Activated naive CD4-positive, alpha-beta T cell treated with Interleukin-2 at 50 U/mL for 16 hours (primary cell): Measurements from ENCODE around the gene CTNND2.
"Not testable (repeated sequence)": the region's sequence is repeated elsewhere in the genome, so short reads cannot be mapped to it uniquely, and the experiment has no call there.

Source experiments
- DNase-seq: peaks from one replicate; pipeline ENCODE4 v3.0.0-alpha.2; 2020

CTNND2 gene

DNA sequence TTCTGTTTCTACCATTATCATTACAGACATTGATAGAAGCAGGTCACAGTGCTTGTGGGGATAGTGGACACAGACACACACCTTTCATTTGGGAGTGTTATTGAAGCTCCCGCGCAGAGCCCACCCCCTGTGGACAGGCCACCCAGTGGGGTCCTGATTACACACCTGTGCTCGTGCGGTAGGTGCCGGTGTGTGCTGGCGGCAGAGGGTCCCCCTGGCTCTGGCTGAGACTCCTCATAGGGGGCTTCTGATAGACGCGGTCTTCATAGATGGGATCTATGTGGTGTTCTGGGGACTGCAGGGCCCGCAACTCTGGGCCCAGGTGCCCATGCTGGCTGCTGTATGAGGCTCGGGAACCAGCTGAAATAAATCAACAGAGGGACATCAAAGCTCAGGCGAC lies 539.7 kb downstream of the CTNND2 start:
- no peak for DNase-seq

DNA sequence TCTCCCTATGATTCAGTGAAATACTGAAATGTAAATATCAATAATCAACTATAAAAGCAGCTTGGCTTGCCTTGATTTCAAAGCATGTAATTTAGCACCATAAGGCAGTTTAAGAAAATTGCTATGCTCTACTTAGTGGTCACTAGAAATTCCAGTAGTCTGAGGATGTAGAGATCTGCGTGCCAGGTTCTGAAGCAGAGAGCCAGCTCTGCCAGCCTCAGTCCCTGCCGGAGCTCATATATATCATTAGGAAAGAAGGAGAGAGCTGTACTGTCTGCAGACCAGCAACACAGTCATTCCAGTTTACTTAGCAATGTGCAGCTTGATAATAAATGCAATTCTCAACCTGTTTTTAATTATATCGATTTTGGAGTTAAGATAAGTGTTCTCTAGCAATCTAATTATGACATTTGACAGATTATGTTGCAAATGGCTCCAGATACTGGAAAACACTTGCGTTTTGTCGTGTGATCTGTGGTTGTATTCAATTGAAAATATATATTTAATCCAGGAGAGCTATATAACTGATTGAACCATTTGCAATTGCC lies 540.5 kb downstream of the CTNND2 start:
- no peak for DNase-seq

DNA sequence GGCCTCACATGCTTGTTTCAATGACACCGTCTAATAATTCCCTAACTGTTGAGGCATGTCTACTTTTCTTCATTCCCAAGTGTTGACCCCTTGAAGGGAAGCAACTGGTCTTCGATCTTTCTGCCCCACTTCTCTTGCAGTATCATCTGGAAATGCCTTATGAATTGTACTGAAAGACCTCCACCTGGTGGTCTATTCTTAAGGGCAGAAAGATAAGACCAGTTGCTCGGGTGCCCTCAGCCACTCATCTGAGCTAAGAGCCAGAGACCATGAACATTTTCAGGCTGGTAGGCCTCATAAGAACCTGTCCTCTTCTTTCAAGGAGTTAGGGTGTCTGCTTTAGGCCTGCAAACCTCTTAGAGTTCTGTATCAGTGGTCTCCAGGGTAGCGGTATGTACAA lies 542.5 kb downstream of the CTNND2 start:
- DNase-seq = no peak

DNA sequence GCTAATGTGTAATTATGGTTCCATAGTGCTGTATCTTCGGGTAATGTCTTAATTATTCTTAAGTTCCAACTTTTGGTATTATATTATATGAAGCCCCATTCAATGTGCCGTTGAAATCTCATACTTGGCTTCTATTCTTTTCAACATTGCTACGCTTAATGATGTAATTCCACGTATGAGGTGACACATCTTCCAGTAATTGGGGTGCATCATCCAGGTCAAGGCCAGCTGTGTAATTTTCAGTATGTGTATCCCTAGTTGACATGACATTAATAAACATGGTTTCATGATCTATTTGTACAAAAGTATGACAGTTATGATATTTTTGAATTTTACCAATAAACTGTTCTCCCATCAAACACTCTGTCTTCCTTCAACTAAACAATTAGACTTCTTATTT lies 546.3 kb downstream of the CTNND2 start:
- no peak for DNase-seq

DNA sequence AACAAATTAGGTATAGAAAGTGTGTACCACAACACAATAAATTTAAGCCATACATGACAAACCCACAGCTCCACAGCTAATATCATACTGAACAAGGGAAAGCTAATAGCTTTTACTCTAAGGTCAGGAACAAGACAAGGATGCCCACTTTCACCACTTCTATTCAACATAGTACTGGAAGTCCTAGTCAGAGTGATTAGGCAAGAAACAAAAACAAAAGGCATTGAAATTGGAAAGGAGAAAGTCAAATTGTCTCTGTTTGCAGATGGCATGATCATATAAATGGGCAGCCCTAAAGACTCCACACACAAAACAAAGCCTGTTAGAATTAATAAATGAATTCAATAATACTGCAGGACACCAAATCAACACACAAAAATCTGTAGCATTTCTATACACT lies 548.8 kb downstream of the CTNND2 start:
- DNase-seq = no peak

DNA sequence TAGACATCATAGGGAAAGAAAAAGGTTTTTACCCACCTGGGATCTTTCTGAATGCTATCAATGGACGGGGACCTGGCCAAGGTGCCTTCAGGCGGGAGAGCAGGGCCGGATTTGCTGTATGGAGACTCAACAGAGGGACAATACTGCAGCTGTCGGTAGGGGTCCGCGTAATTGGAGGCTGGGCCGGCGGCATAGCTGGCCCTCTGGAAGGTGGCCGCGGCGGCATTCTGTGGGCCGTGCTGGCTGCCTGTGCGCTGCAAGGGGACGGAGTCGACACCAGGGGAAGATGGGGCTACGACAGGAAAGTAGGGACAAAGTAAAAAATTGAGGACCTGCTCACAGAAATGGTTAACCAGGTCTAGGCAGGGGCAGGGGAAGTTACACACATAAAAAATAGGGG lies 557.9 kb downstream of the CTNND2 start:
- DNase-seq = no peak

DNA sequence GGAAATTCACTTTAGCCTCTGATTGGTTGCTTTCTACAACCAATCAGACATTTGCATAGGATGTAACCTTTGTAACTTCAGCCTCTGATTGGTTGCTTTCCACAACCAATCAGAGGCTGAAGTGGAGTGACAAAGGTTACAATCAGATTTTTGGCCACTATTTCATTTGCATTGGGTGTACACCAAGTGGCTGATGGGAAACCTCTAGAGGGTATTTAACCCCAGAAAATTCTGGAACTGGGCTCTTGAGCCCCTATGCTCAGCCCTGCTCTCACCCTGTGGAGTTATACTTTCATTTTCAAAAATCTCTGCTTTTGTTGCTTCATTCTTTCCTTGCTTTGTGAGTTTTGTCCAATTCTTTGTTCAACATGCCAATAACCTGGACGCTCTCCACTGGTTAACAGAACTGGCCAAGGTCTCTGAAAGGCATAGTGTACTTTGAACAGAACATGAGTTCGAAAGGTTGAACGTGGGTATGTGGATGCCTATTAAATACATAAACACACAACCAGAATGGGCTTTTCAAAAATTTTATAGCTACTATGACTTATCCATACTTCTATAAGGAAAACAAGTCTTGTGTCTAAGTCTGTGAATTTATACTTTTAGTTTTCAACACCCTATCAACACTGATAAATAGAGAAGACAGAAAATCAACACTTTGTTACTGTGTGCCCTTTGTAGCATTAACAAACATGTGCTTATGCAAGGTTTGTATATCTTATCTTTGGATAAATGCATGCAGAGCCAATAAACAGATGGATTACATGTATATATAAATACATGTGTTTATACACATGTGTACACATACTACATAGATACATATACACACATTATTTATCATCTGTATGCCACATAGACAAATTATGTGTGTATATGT lies 568.1 kb downstream of the CTNND2 start:
- no peak for DNase-seq

DNA sequence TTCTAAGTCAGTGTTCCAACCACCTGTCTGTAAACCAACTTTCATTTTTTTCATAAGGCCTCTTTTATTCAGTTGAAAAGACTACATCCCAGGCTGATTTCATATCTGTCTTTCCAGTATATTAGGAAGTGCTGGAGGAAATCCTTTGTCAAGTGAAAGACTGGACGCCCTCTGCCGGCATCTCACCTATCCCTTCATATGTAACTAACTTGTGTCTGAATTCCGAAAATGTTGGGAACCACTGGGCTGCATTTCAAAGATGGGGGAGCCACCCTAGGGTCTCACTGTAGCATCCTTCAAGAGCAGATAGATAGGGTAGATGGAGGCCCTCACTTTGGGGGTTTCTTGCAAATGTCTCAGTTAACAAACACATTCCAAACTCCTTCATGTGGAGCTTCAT lies 569.8 kb downstream of the CTNND2 start:
- no peak for DNase-seq

DNA sequence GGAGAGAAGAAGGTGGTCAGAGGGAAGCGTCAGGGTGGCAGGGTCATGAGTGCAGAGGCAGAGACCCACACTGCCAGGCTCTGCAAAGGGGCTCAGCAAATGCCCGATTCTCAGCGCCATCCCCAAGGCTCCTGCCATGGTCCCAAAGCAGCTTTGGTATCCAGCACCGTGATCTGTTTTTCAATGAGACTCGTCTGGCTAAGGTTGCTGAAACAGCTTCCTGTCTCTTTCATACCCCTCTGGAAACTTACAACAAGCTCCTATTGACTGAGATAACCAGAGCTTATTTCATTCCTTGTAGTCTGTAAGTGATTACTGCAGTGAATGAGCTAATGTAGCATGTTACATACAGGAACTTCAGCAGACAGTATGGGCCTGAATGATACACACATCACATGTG lies 574.6 kb downstream of the CTNND2 start:
- no peak for DNase-seq

DNA sequence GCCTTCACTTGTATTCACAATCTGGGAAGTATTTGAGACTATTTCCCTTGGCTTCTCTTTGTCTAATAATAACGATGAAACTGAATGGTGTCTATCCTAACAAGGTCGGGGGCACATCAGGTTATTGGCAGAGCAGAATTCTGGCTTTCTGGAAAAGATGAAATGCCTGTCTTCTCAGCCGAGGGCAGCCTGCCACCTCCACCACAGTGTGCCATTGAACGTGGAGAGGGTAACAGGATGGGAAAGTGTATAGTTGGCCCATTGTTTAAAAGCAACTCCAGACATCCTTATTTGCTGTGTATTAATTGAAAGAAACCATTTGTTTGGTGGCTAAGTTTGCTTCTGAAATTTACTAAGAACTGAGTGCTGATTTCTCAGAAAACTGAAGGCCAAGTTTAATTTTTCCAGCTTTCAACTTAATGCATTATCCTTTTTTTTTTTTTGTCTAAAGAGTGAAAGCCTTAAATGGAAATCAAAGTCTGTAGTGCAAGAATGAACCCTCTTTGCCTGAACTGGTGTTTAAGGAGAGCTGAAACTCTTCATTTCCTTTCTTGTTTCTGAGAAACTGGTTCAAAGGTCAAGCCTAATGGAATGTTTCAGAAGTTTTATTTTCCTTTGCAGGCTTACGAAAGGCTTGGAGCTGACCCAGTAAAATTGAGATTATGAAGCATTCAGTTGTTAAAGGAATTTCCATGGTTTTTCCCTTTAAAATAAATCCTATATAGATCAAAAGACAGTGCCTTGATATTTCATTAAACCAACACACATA lies 579.5 kb downstream of the CTNND2 start:
- no peak for DNase-seq

DNA sequence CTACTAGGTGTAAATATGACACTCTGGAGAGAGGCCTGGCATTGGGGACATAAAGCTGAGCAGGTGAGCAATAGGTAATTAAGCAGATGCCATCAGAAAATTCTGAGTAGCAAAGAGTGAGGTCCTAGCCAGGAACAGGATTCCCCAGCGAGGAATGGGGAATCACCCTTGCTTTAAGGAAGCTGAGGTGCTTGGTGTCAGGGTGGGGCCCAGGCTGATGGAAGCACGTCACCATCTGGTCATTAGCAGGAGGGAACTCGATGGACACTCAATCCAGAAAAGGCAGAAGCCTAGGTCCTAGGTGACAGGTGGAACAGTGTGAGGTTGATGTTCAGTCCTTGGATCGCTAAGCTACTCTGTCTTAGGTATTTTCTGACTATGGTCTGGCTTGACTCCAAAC lies 580.5 kb downstream of the CTNND2 start:
- no peak for DNase-seq

DNA sequence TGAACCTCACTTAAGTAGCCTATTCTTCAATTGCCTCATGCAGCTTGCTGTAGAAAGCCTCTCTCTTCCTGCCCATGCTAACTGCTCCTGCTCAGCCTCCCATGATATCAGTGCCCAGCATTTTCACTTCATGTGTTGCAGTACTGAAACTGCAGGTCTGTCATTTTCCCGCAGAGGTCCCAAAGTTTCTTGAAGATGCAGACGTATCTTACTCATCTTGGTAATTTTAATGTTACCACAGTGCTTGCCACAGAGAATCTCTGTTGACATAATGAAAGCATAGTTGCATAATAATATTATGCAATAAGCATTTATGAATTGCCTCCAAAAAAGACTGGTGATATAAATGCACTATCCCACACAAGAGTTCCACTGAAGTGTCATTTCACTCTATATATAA lies 582.1 kb downstream of the CTNND2 start:
- no peak for DNase-seq

DNA sequence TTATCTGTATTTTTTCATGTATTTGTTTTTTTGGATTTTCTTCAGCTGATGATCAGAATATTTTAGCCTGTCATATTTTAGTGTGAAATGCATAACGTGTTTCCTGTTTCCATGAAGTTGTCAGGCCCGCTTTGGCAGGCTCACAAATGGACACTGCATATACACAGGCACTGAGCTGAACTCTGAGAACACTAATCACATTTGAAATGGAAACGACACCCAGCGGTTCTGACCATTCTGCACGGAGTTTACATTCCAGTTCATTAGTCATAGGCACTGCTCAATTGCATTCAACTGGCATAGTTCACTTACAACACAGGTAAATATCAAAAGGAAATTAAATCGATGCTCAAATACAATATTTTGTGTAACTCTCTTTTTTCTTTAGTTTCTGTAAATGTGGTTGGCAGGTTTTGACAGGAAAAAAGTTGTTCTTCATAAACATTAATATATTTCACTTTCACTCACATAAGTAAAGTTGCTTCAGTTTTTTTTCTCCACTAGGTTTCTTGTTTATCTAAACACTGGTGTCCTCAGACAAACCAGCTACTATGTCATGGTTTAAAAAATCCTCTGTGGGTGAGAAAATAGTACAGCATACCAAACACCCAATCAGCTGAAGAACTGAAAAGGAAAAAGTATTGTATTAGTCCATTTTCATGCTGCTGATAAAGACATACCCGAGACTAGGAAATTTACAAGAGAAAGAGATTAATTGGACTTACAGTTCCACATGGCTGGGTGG lies 584.2 kb downstream of the CTNND2 start:
- DNase-seq = no peak

DNA sequence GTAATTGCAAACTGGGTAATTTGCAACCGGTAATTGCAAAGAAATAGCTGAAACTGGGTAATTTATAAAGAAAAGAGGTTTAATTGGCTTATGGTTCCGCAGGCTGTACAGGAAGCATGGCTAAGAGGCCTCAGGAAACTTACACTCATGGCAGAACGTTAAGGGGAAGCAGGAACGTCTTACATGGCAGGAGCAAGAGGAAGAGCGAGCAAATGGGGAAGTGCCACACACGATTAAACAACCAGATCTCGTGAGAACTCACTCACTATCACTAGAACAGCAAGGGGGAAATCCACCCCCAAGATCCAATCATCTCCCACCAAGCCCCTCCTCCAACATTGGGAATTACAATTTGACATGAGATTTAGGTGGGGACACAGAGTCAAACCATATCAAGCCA lies 590.6 kb downstream of the CTNND2 start:
- DNase-seq = not testable (repeated sequence)

DNA sequence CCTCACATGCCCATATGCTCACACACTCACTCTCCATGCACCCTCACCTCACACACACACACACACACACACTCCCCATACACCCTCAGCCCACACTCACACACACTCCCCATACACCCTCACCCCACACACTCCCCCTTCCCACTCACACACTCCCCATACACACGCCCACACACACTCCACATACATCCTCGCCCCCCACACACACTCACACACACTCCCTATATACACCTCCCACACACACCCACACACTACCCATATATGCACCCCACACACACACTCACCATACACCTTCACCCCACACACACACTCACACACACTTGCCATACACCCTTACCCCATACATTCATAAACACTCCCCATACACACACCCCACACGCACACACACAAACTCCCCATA lies 592.5 kb downstream of the CTNND2 start:
- no peak for DNase-seq

DNA sequence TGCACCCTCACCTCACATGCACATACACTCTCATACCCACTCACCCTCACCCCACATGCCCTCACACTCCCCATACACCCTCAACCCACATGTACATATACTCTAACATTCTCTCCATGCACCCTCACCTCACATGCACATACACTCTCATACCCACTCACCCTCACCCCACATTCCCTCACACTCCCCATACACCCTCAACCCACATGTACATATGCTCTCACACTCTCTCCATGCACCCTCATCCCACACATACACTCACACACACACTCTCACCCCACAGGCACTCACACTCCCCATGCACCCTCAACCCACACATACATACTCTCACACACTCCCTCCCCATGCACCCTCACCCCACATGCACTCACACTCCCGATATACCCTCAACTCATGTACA lies 593.0 kb downstream of the CTNND2 start:
- no peak for DNase-seq

DNA sequence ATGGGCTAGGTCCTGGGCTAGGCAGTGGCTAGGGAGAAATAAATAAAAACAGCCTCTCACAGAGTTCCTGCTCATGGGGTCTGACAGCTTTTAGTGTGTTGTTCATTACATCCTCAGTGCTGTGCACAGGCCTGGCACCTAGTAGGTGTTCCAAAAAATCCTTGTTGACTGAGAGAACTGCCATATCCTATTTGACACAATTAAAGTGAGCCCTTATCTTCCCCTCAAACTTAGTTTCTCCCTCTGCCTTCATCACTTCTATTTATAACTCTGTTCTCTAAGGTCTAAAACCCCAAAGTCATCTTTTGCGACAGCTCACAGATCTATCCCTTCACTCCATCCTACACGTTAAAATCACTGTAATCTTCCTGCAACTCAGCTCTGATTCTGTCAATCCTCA lies 594.1 kb downstream of the CTNND2 start:
- no peak for DNase-seq

DNA sequence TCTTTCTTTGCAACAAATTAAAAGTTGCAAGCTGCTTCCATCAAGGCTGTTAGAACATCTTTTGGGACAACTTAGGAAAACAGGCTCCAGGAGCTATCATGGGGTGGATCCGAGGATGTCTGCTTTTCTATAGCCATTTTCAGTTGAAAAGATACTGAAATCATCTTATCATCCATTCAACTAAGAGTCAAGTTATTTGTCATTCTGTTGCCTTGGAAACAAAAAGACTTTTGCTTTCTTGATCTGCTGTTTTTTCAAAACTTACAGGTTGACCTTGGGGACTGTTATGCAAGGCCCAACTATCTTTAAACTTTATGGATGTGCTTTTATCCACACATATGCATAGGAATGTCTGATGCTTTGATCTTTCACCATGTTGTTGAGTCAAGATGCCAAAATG lies 597.9 kb downstream of the CTNND2 start:
- DNase-seq = no peak

DNA sequence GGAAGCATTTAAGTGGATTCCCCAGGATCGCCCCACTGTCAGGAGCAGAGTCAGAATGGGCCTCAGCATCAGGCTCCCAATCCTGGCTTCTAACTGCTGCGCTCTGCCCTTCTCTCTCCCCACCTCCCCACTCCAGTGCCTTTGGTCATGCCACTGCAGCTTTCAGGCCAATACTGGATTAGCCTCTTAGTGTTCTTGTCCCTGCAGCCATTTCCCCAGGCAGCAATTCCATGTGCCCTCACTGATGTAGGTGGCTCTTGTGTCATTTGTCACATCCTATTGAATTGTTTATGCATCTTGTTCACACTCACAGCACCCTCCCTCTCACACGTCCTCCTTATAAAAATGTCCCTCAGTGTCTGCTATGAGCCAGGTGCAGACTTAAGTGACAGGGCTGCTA lies 599.0 kb downstream of the CTNND2 start:
- no peak for DNase-seq

DNA sequence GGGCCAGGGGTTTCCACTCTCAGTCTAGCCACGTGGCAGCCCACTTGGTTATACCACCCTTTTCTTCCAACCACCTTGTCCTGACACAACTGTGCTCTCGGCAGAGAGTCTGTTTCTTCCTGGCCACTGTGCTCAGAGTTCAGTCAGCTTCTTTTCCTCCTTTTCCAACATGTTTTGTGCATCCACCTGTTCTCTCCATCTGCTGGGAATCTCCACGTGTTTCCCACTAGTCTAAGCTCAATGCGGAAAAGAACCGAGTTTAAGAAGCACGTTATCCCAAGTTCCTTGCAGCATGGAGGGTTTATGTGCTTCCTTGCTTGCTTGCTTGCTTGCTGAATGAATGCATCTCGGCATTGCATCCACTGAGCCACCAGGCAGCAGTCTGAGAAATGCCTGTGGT lies 599.6 kb downstream of the CTNND2 start:
- no peak for DNase-seq

DNA sequence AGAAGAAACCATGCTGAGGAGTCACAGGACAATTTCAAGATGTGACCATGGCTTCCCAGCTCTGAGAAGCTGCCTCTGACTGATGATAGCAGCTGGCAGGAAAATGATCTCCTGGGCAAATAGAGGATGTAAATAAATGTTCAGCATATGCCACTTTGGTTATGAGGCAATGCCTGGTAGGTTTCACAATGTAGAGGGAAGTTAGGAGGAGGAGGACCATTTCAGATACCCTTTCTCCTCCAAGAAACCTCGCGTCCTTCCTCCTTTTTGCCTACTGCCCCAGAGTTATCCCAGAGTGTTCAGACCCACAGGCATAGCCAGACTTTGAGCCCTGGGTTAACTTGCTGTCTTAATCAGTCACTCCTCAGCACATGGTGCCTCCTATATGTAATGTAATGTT lies 601.6 kb downstream of the CTNND2 start:
- no peak for DNase-seq

DNA sequence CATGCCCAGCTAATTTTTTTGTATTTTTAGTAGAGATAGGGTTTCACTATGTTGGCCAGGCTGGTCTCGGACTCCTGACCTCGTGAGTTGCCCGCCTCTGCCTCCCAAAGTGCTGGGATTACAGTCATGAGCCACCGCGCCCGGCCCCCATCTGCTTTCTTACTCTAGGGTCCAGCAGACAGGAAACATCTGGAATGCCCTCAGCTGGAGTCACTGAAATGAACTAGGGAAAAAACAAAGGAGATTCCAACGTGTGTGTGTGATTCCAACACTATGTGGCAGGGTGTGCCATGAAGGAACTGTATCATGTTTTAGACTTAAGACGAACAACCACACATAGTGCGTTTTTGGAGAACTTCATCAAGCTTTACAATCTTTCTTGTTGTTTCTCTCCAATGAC lies 603.1 kb downstream of the CTNND2 start:
- no peak for DNase-seq

DNA sequence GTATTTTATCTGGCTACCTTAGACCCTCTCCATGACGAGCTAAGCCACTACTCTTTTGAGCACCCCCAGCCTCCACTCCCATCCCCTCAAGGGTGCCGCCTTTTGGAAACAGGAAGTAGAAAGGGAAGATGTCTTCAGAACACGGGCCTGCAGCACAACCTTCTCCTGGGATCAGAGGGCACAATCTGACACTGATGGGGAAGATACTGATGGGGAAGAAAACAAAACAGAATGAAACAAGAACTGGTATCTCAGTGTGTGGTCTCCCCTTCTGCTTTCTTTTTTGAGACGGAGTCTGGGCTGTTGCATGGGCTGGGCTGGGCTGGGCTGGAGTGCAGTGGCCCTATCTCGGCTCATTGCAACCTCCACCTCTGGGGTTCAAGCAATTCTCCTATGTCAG lies 603.5 kb downstream of the CTNND2 start:
- no peak for DNase-seq
